GM18520 (cell line): Measurements from ENCODE around the gene GNE.
"Not testable (repeated sequence)": the region's sequence is repeated elsewhere in the genome, so short reads cannot be mapped to it uniquely, and the experiment has no call there.

Experiments
- ATAC-seq: cut with Tn5 transposase; IDR thresholded peaks from one replicate; pipeline ENCODE4 v1.9.1; 2021; ENCODE audit not compliant: unreplicated experiment

The GNE gene, protein sequence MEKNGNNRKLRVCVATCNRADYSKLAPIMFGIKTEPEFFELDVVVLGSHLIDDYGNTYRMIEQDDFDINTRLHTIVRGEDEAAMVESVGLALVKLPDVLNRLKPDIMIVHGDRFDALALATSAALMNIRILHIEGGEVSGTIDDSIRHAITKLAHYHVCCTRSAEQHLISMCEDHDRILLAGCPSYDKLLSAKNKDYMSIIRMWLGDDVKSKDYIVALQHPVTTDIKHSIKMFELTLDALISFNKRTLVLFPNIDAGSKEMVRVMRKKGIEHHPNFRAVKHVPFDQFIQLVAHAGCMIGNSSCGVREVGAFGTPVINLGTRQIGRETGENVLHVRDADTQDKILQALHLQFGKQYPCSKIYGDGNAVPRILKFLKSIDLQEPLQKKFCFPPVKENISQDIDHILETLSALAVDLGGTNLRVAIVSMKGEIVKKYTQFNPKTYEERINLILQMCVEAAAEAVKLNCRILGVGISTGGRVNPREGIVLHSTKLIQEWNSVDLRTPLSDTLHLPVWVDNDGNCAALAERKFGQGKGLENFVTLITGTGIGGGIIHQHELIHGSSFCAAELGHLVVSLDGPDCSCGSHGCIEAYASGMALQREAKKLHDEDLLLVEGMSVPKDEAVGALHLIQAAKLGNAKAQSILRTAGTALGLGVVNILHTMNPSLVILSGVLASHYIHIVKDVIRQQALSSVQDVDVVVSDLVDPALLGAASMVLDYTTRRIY

DNA sequence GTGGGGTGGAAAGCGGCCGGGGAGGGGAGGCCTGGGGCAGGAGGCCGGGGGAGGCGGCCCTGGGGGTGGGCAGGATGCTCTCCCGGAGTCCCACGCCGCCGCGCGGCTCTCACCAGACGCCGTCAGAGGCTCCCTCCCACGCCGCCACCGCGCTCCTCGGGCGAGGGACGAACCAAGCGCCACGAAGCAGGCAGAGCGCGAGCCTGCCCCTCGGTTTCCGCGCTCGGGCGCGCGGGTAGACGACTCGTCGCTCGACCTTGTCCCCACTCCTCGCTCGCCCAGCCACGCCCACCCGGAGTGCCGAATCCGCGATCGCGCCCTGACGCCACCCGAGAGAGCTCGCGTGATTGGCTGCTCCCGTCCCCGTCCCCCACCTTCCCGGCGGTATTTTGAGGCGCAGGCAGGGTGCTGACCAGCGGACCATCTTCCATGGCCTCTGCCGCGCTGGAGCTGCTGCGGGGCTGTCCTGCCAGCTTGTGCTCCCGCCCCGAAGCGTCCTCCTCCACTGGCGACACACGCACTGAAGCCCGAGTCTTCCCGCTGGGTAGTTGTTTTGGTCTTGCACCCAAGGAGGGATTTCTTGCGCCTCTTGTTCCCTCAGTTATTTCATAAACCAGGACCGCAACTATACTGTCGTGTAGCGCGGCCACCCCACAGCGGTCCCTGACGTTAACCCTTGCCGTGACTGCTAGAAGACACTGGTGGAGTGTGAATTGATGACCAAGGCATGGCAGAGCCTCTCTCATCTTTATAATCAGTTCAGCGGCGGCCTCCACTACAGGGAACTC is at the start of gene GNE:
TSS of gene GNE (minus strand) at position 241 of the 788 bp plus-strand sequence. CDS start 9,093 bp downstream, outside the sequence.
- ATAC-seq: peak; percentile 85

DNA sequence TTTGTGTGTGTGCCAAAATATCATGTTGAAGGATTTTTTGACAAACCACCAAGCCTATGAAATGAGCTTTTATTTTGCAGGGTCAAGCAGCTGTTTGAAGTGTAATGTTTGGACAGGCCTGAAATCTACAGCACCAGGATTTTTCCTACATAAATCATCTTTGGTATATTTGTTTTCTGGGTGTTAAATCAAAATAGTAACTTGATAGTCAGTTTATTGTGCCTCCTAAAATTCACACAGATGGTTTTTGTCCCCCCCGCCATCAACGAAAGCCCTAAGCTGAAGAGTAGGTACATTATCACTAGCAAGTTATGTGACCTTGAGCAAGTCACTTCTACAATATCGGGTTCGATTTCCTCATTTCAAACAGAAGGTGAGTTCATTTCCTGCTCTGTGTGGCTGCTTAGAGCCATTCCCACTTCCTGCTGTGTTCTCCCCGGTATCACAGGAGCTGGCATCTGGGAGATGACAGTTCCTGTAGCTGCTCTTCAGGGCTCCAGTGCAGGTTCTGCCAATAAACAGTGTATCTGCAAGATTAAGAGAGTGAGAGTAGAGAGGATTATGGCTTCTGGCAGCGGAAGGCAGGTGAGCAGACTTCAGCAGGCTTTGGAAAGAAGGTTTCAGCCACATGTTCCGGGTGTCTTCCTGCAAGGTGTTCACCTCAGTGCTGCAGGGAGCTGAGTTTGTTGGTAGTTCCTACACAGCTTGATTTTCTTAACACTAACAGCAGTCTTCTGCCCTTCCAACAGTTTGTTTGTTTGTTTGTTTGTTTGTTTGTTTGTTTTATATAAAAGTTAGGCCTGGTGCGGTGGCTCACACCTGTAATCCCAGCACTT is 48.4 kb upstream of the GNE start:
- no peak for ATAC-seq

DNA sequence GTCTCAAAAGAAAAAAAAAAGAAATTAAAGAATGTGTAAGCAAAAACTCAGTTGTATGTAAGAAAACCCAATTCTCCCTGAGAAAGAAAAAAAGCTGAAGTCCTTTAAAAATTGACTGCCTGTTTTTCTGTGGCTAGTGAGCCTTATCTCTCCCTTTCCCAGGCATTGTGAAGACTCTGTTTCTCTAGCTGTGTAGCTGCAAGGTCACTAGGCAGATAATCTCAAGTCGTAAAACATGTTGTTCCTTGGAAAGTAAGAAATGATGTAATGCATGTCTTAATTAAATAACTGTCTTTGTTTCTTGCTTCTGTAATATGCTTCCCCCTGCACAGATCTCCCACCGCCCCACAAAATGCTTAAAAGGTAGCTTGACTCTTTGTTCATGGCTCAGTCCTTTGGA is 46.1 kb upstream of the GNE start:
- ATAC-seq: not testable (repeated sequence)

DNA sequence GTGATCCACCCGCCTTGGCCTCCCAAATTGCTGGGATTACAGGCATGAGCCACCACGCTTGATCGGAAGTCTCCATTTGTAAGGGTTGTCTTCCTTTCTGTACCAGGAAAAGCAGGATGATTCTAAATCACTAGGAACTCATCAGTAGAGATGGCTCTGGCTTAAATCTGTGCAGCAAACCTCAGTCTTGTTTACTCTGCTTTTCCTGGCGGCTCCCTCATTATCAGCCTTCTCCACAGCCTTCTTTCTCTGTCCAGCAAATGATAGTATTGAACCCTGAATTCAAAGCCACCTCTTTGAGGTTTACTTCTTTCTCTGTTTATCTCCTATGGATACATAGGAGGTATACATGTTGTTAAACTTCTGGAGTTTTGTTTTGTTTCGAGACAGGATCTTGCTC is 43.0 kb upstream of the GNE start:
- no peak for ATAC-seq

DNA sequence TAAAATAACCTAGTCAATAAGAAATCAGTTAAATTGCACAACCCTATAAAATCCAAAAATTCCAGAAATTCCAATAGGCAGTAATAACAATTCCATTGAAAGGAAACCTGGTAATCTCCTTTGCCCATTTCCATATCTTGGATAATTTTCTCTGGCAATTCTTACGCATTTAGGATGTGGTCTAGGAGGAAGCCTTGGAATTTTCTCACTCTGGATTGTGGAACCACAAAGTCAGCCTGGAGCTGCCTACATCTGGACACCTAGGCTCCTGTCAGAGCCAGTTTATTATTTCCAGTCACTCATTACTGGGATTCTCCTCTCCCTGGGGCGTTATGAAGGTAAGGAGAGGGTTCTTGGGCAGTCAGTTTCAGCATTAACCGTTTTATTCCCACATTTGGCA is 40.3 kb upstream of the GNE start:
- no peak for ATAC-seq

DNA sequence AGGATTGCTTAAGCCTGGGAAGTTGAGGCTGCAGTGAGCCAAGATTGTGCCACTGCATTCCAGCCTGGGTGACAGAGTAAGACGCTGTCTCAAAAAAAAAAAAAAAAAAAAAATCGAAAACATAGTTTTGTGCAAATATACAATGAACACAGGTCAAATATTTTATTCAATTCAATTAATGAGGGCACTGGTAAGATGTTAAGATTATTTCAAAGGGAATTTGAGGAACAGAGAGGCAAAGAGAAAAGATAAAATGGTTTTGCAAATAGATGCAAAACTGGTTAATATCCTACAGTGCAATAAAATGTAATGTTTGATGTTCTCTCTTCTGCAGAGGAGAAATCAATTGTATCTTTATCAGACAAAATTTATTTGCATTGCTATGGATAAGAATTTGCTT is 39.5 kb upstream of the GNE start:
- ATAC-seq: no peak

- not testable (repeated sequence) for ATAC-seq
These were observed 36.7 kb upstream of the GNE start for GRCh38 chr9:36294996-36295395.

DNA sequence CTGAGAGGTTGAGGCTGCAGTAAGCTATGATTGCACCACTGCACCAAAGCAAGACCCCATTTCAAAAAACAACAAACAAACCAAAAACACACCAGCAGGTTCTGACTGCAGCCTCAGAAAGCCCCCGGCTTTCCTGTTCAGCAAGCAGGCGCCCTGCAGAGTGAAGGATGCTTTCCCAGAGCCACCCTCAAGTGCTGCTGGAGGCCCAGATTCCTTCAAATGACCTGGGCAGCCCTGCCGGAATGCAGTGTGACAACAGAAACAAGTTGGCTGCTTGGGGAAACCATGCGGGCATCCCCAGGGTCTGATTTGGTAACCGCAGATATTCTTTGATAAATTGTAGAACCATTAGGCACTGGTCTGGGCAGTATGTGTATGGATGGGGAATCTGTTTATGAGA is 35.7 kb upstream of the GNE start:
- ATAC-seq: no peak

DNA sequence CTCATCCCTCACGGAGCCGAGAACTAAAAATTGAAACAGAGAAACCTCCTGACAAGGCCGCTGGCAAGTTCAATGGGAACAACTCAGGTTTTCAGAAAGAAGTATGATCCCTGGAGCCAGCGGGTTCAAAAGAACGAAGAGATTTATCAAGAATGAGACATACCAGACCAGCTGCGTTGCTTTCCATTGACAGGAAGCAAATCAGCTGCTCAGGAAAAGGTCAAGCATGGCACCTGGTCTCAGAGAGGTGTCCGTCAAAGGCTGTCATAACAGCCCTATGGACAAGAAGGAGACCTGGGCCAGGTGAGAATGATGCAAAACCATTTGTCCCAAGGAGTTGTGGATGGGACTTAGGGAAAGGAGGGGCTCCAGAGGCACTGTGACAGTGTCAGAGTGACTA is 34.9 kb upstream of the GNE start:
- ATAC-seq: no peak

- ATAC-seq: no peak
These were observed 34.4 kb upstream of the GNE start for GRCh38 chr9:36292641-36293040.

GRCh38 chr9:36290996-36291395 is 32.7 kb upstream of the GNE start:
- no peak for ATAC-seq

- no peak for ATAC-seq
These were observed 31.7 kb upstream of the GNE start for GRCh38 chr9:36289836-36290435.

DNA sequence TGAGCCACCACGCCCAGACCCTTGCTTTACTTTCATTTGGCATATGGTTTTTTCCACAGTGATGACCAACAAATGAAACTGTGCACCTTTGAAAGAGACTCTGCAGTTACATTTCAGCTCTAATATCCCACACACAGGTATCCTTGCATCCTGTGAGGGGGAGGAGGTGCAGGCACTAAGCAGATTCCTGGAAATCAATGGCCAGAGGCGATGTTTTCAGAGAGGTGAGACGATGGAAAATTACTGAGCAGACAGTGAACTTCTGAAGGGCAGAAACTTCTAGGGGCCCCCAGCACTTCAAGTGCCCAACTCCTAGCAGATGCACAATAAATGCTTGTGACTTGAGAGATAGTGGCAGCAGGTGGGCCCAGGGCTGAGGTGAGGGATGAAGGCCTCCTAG is 29.8 kb upstream of the GNE start:
- no peak for ATAC-seq

GRCh38 chr9:36286388-36286787 is 28.1 kb upstream of the GNE start:
- ATAC-seq: no peak

DNA sequence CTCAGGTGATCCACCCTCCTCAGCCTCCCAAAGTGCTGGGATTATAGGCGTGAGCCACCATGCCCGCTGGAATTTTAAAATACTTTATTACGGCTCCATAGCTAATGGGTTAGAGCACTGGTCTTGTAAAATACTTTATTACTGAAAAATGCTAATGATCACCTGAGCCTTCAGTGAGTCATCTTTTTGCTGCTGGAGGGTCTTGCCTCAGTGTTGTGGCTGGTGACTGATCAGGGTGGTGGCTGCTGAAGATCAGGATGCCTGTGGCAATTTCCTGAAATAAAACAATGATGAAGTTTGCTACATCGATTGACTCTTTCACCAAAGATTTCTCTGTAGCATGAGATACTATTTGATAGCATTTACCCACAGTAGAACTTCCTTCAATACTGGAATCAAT is 26.0 kb upstream of the GNE start:
- no peak for ATAC-seq

- no peak for ATAC-seq
These were observed 24.0 kb upstream of the GNE start for GRCh38 chr9:36282275-36282674.

- no peak for ATAC-seq
These were observed 22.7 kb upstream of the GNE start for GRCh38 chr9:36280989-36281388.

DNA sequence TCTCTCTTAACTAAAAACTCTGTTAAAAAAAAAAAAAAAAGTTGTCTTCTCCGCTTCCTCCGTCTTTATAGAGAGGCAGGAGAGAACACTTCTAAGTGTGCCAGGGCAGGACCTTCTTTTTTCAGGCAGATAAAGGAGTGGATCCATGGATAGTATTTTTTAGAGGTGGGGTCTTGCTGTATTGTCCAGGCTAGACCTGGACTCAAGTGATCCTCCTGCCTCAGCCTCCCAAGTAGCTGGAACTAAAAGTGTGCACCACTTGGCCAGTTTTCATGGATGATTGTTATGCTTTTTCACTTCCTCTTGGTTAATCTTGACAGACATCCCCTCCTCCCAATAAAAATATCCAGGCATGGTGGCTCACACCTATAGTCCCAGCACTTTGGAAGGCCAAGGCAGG is 20.0 kb upstream of the GNE start:
- no peak for ATAC-seq

GRCh38 chr9:36276781-36277181 is 18.5 kb upstream of the GNE start:
- no peak for ATAC-seq

DNA sequence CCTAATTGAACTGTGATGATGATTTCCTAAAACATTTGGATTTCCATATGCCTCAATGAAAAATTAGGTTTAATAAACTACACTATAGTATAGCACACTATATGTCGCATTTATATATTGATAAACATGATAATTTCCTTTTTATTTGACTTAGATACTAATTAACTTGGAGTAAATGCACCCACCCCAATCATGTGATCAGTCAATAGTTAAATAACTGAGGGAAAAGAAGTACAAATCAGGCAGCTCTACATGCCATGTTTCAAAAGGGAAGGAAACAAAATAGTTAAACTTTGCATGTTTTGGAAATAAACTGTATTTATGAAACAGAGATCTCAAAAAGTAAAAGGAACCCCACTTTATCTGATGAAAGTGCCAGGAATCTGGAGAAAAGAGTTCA is 18.0 kb upstream of the GNE start:
- ATAC-seq: no peak
